Measurements from ENCODE around the gene BTBD6. TPM values are rescaled to one million over a fixed set of nuclear protein-coding genes. Genes with fewer than 3 reads are reported as not detected.

The BTBD6 gene
- total RNA-seq, 4 donors from 2014 or later: 52.2 to 69.6 (median 64.4) TPM

DNA sequence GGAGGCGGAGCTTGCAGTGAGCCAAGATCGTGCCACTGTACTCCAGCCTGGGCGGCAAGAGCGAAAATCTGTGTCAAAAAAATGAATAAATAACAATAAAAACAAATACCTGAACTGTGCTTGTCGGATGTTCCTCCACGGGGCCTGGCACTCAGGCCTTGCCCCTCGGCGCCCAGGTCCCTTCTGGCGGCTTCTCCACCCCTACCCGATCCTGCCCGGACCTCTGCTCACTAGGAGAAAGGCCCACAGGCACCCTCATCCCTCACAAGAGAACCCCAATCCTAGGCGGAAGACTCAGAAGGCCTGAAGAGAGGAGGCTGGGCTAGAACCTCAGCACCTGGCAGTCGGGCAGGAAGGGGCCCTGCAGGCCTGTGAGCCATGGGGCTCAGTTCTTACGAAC lies 21.0 kb upstream of the BTBD6 start:
- no peak overlapping the region for H3K27ac ChIP-seq
- H3K4me3 ChIP-seq: no peak overlapping the region
- in situ Hi-C loops (cut with MboI; ENCODE audit: low pct_ligation_motif_present in 1 of 4, low pct_unique_long_range_greater_than_20kb in 1 of 4, low sequenced_read_pairs in 3 of 4): no loop called here
- 67 to 97% methylated on average over 1 to 14 of the region's 14 CpGs for WGBS, 2 donors (ENCODE audit: low coverage in 1 of 2)
- H3K36me3 ChIP-seq: peaks cover 0 to 16% (median 6%) of the 10 kb centered on the region in 4 donors
- H3K9me3 ChIP-seq: no peaks in the 10 kb centered on the region
- no peaks in the 10 kb centered on the region for H3K4me1 ChIP-seq
- DNase-seq: no peak
- H3K27me3 ChIP-seq: no peaks in the 10 kb centered on the region
- intact Hi-C loops (cut with DNase I; ENCODE audit: low total_unique reads): no loop called here
- no peak for TF ChIP-seq POLR2AphosphoS5 (IDR thresholded peaks at IDR 0.05)
- TF ChIP-seq, protein P1, sequence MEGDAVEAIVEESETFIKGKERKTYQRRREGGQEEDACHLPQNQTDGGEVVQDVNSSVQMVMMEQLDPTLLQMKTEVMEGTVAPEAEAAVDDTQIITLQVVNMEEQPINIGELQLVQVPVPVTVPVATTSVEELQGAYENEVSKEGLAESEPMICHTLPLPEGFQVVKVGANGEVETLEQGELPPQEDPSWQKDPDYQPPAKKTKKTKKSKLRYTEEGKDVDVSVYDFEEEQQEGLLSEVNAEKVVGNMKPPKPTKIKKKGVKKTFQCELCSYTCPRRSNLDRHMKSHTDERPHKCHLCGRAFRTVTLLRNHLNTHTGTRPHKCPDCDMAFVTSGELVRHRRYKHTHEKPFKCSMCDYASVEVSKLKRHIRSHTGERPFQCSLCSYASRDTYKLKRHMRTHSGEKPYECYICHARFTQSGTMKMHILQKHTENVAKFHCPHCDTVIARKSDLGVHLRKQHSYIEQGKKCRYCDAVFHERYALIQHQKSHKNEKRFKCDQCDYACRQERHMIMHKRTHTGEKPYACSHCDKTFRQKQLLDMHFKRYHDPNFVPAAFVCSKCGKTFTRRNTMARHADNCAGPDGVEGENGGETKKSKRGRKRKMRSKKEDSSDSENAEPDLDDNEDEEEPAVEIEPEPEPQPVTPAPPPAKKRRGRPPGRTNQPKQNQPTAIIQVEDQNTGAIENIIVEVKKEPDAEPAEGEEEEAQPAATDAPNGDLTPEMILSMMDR (IDR thresholded peaks at IDR 0.05): no peak
- no peak for TF ChIP-seq EP300 (IDR thresholded peaks at IDR 0.05; ENCODE audit: low read depth)
- TF ChIP-seq POLR2A (IDR thresholded peaks at IDR 0.05): no peak

DNA sequence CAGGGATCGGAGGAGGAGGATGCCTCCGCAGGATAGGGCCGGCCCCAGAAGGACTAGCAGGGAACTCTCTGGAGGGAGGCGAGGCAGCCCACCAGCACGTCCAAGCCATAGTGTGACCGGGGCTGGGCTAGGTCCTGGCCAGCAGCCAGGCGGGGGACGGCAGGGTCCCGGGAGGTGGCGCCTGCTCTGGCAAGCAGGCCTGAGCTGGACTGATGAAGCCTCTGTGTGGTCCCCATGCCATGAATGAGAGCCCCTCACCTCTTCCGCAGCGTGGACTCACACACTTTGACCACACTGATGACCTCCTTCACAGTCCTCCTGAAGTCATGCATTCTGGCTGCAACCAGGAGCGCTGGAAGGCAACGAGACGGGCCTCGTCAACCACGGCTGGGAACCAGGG lies 19.8 kb upstream of the BTBD6 start:
- no peaks in the 10 kb centered on the region for H3K9me3 ChIP-seq
- in situ Hi-C loops (cut with MboI; ENCODE audit: low pct_ligation_motif_present in 1 of 4, low pct_unique_long_range_greater_than_20kb in 1 of 4, low sequenced_read_pairs in 3 of 4) (no loop called here), intact Hi-C loops (cut with DNase I; ENCODE audit: low total_unique reads) (no loop called here)
- H3K4me1 ChIP-seq: no peaks in the 10 kb centered on the region
- DNase-seq: no peak
- 82 to 90% methylated on average over 9 to 17 of the region's 17 CpGs for WGBS, 2 donors (ENCODE audit: low coverage in 1 of 2)
- no peak overlapping the region for H3K4me3 ChIP-seq
- no peaks in the 10 kb centered on the region for H3K27me3 ChIP-seq
- no peak overlapping the region for H3K27ac ChIP-seq
- TF ChIP-seq, protein P1 (IDR thresholded peaks at IDR 0.05): no peak
- TF ChIP-seq POLR2A (IDR thresholded peaks at IDR 0.05): no peak
- TF ChIP-seq POLR2AphosphoS5 (IDR thresholded peaks at IDR 0.05): no peak
- no peak for TF ChIP-seq EP300 (IDR thresholded peaks at IDR 0.05; ENCODE audit: low read depth)
- peaks cover 0 to 16% (median 6%) of the 10 kb centered on the region in 4 donors for H3K36me3 ChIP-seq

DNA sequence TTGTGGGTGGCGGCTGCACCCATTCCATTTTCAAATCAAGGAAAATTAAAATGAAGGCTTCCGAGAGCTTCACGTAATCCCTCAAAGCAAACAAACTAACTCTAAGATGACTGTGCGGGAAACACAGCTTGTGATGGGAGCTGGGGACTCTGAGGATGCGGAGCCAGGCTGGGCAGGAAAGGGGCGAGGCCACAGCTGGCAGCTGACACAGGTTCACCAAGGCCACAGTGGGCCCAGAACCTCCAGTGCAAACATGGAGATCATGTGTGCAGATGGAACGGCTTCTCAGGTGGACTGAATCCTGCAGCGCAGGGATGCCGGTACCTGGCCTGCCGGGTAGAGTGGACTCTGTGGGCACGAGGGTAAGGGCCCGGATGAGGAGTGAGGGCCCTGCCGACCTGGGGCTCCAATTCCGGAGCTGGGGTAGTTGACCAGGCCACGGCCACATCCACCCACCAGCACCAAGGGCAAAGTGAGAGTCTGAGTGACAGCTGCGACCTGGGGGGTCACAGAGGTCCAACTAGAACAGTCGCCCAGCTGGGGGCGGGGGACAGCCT lies 19.2 kb upstream of the BTBD6 start:
- no peaks in the 10 kb centered on the region for H3K9me3 ChIP-seq
- in situ Hi-C loops (cut with MboI; ENCODE audit: low pct_ligation_motif_present in 1 of 4, low pct_unique_long_range_greater_than_20kb in 1 of 4, low sequenced_read_pairs in 3 of 4): no loop called here
- H3K27me3 ChIP-seq: no peaks in the 10 kb centered on the region
- H3K4me3 ChIP-seq: no peak overlapping the region
- H3K4me1 ChIP-seq: no peaks in the 10 kb centered on the region
- intact Hi-C loops (cut with DNase I; ENCODE audit: low total_unique reads): no loop called here
- no peak for TF ChIP-seq POLR2A (IDR thresholded peaks at IDR 0.05)
- TF ChIP-seq POLR2AphosphoS5 (IDR thresholded peaks at IDR 0.05): no peak
- TF ChIP-seq, protein P1 (IDR thresholded peaks at IDR 0.05): no peak
- no peak overlapping the region for H3K27ac ChIP-seq
- peaks cover 0 to 16% (median 6%) of the 10 kb centered on the region in 4 donors for H3K36me3 ChIP-seq
- DNase-seq: no peak
- WGBS, 2 donors (ENCODE audit: low coverage in 1 of 2): 97% methylated on average over 16 of the region's 18 CpGs; no CpG with 5 or more reads in 1 of the 2 donors

DNA sequence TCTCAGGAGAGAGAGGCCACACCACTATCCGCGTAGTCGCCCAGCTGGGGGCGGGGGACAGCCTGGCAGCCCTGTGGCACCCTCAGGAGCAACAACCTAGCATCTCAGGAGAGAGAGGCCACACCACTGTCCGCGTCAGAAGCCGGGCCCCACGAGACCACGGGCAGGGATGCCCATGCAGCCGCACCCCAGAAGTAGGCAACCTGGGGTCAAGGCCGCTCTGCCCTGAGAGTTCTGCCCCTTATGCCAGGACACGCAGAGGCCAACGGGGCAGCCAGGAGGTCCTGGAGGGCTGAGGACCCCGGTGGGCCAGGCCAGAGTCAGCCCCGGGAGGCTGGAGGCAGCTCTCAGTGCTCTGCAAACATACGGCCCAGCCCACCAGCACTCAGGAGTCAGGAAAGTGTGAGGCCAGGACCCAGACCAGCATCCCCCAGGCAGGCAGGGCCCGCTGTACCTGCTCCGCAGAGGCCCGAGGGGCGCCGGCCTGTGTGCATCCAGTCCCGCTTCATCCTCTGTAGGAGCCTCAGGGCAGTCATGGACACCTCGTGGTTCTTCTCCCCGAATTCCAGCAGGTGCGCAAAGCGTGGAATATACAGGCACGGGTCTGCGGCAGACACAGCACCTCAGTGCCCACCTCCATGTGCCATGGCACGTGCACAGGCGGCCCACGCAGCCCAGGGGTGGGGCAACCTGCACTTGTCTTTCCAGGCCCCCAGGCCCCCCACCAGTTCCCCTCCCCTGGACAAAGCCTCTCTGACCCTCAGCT lies 7.3 kb upstream of the BTBD6 start:
- no peak for DNase-seq
- Histone ChIP-seq H3K27ac (no peak overlapping the region), H3K36me3 (no peaks in the 10 kb centered on the region), H3K4me3 (no peak overlapping the region), H3K9me3 (no peaks in the 10 kb centered on the region), H3K27me3 (no peaks in the 10 kb centered on the region), H3K4me1 (no peaks in the 10 kb centered on the region)
- intact Hi-C loops (cut with DNase I; ENCODE audit: low total_unique reads) (no loop called here), in situ Hi-C loops (cut with MboI; ENCODE audit: low pct_ligation_motif_present in 1 of 4, low pct_unique_long_range_greater_than_20kb in 1 of 4, low sequenced_read_pairs in 3 of 4) (no loop called here)
- TF ChIP-seq POLR2A (IDR thresholded peaks at IDR 0.05) (no peak), POLR2AphosphoS5 (IDR thresholded peaks at IDR 0.05) (no peak)
- TF ChIP-seq, protein P1 (IDR thresholded peaks at IDR 0.05): no peak
- 95% methylated on average over 25 of the region's 31 CpGs; no CpG with 5 or more reads in 1 of the 2 donors for WGBS, 2 donors (ENCODE audit: low coverage in 1 of 2)

Measured in transverse colon (tissue), 4 donors.